ENCODE data around the gene ZC3H18.
"Not testable (repeated sequence)": the region's sequence is repeated elsewhere in the genome, so short reads cannot be mapped to it uniquely, and the experiment has no call there.

Gene ZC3H18

DNA sequence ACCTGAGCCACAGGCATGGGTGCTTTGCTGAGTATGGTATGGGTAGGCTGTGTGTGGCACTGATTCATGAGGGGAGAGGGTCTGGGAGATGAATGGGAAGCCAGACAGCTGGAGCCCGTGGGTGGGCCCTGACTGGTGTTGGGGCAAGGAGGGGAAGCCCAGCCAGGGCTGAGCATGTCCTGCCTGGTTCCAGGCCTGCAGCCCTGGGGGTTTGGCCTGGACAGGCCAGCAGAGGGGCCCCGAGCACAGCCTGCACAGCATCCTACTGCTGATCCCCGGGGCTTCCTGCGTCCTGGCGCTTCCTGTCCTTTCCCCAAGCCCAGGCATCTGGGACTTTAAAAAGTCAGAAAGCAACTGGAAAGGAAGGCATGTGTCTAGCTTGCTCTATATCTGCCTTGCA, 97.3 kb downstream of the ZC3H18 start:
- H2AFZ ChIP-seq (ENCODE audit: low read length), result no peak overlapping the region
- no peak overlapping the region for H3K9ac ChIP-seq (ENCODE audit: low read length)
- no peaks in the 10 kb centered on the region for H3K9me2 ChIP-seq (replicated peaks; ENCODE audit: insufficient read depth, low read length)
- no peak for DNase-seq
- H3K9me3 ChIP-seq (replicated peaks; ENCODE audit: insufficient read depth, low read length), result no peaks in the 10 kb centered on the region
- no peak overlapping the region for H3K27ac ChIP-seq (ENCODE audit: low read length)
- peaks cover 4% of the 10 kb centered on the region for H3K79me2 ChIP-seq (ENCODE audit: low read length)
- no peak for TF ChIP-seq EZH2 (optimal IDR thresholded peaks at IDR 0.05; ENCODE audit: low read depth, low read length)
- no peak for TF ChIP-seq EZH2phosphoT487 (IDR thresholded peaks at IDR 0.05; ENCODE audit: low read length)
- TF ChIP-seq, protein P1, sequence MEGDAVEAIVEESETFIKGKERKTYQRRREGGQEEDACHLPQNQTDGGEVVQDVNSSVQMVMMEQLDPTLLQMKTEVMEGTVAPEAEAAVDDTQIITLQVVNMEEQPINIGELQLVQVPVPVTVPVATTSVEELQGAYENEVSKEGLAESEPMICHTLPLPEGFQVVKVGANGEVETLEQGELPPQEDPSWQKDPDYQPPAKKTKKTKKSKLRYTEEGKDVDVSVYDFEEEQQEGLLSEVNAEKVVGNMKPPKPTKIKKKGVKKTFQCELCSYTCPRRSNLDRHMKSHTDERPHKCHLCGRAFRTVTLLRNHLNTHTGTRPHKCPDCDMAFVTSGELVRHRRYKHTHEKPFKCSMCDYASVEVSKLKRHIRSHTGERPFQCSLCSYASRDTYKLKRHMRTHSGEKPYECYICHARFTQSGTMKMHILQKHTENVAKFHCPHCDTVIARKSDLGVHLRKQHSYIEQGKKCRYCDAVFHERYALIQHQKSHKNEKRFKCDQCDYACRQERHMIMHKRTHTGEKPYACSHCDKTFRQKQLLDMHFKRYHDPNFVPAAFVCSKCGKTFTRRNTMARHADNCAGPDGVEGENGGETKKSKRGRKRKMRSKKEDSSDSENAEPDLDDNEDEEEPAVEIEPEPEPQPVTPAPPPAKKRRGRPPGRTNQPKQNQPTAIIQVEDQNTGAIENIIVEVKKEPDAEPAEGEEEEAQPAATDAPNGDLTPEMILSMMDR (IDR thresholded peaks at IDR 0.05; ENCODE audit: low read length), result no peak
- no peak overlapping the region for H3K4me3 ChIP-seq (ENCODE audit: low read length)
- H3K27me3 ChIP-seq (replicated peaks; ENCODE audit: insufficient read depth, low read length), result no peaks in the 10 kb centered on the region
- no peaks in the 10 kb centered on the region for H3F3A ChIP-seq (ENCODE audit: insufficient read depth, low read length)
- H4K20me1 ChIP-seq (ENCODE audit: insufficient read depth, low read length), result no peaks in the 10 kb centered on the region
- H3K4me2 ChIP-seq (ENCODE audit: low read depth, low read length), result no peak overlapping the region
- H3K4me1 ChIP-seq (ENCODE audit: low read length), result no peaks in the 10 kb centered on the region
- no peaks in the 10 kb centered on the region for H3K36me3 ChIP-seq (replicated peaks; ENCODE audit: insufficient read depth, low read length)

DNA sequence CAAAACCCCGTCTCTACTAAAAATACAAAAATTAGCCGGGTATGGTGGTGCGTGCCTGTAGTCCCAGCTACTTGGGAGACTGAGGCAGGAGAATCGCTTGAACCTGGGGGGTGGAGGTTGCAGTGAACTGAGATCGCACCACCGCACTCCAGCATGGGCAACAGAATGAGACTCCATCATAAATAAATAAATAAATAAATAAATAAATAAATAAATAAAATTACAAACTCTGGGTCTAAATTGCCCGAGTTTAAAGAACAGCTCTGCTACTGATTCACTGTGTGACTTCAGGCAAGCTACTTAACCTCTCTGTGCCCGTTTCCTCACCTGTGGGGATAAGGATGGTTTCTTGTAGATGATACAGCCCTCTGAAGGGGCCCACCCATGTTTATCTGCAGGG, 99.3 kb downstream of the ZC3H18 start:
- not testable (repeated sequence) for H3K4me2 ChIP-seq (ENCODE audit: low read depth, low read length); H3K9ac ChIP-seq (ENCODE audit: low read length); H3K4me1 ChIP-seq (ENCODE audit: low read length); H3K9me3 ChIP-seq (replicated peaks; ENCODE audit: insufficient read depth, low read length); H3K27ac ChIP-seq (ENCODE audit: low read length); H3K36me3 ChIP-seq (replicated peaks; ENCODE audit: insufficient read depth, low read length); H3F3A ChIP-seq (ENCODE audit: insufficient read depth, low read length); H3K4me3 ChIP-seq (ENCODE audit: low read length); H3K27me3 ChIP-seq (replicated peaks; ENCODE audit: insufficient read depth, low read length); H3K79me2 ChIP-seq (ENCODE audit: low read length); H4K20me1 ChIP-seq (ENCODE audit: insufficient read depth, low read length); DNase-seq; H2AFZ ChIP-seq (ENCODE audit: low read length); H3K9me2 ChIP-seq (replicated peaks; ENCODE audit: insufficient read depth, low read length)

DNA sequence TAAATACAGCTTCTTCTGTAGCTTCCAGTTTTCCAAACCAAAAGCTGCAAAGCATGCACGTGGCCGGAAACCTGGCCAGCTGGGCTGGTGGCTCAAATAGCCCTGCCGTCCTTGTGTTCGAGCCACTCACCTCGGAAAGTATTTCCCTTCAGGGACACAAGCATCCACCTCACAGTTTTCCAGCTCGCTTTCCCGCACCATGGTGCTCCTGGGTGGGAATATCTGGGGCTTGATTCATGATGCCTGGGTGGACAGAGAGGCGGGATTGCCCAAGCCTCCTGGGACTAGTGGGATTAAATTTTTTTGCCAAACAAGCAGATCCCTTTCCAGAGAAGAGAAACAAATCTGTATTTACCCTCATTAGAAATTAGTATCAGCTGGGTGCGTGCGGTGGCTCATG, 99.8 kb downstream of the ZC3H18 start:
- H3K4me1 ChIP-seq (ENCODE audit: low read length), result no peaks in the 10 kb centered on the region
- no peak for DNase-seq
- no peaks in the 10 kb centered on the region for H3K9me3 ChIP-seq (replicated peaks; ENCODE audit: insufficient read depth, low read length)
- TF ChIP-seq EZH2phosphoT487 (IDR thresholded peaks at IDR 0.05; ENCODE audit: low read length), result no peak
- no peak for TF ChIP-seq EZH2 (optimal IDR thresholded peaks at IDR 0.05; ENCODE audit: low read depth, low read length)
- TF ChIP-seq, protein P1 (IDR thresholded peaks at IDR 0.05; ENCODE audit: low read length), result no peak
- no peaks in the 10 kb centered on the region for H3K9me2 ChIP-seq (replicated peaks; ENCODE audit: insufficient read depth, low read length)
- no peak overlapping the region for H3K9ac ChIP-seq (ENCODE audit: low read length)
- H2AFZ ChIP-seq (ENCODE audit: low read length), result no peak overlapping the region
- H3K4me2 ChIP-seq (ENCODE audit: low read depth, low read length), result no peak overlapping the region
- no peaks in the 10 kb centered on the region for H3K36me3 ChIP-seq (replicated peaks; ENCODE audit: insufficient read depth, low read length)
- H3K27me3 ChIP-seq (replicated peaks; ENCODE audit: insufficient read depth, low read length), result no peaks in the 10 kb centered on the region
- no peaks in the 10 kb centered on the region for H3F3A ChIP-seq (ENCODE audit: insufficient read depth, low read length)
- H3K79me2 ChIP-seq (ENCODE audit: low read length), result no peaks in the 10 kb centered on the region
- no peak overlapping the region for H3K4me3 ChIP-seq (ENCODE audit: low read length)
- no peak overlapping the region for H3K27ac ChIP-seq (ENCODE audit: low read length)
- no peaks in the 10 kb centered on the region for H4K20me1 ChIP-seq (ENCODE audit: insufficient read depth, low read length)

DNA sequence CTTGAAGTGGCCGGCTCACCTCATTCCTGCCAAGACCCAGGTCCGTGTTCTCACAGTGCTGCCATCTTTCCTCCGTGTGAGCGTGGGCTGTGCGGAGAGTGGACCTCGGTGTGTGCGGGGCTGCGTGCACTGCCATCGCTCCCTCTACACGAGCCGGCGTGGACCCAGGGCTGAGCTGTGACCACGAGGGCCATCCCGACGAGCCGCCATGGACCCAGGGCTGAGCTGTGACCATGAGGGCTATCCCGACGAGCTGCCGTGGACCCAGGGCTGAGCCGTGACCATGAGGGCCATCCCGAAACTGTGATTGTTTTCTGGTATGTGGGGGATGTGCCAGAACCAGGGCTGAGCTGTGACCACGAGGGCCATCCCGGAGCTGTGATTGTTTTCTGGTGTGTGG, 101.6 kb downstream of the ZC3H18 start:
- TF ChIP-seq, protein P1 (IDR thresholded peaks at IDR 0.05; ENCODE audit: low read length), result no peak
- TF ChIP-seq EZH2 (optimal IDR thresholded peaks at IDR 0.05; ENCODE audit: low read depth, low read length), result no peak
- TF ChIP-seq EZH2phosphoT487 (IDR thresholded peaks at IDR 0.05; ENCODE audit: low read length), result no peak
- no peak overlapping the region for H2AFZ ChIP-seq (ENCODE audit: low read length)
- H3K27me3 ChIP-seq (replicated peaks; ENCODE audit: insufficient read depth, low read length), result no peaks in the 10 kb centered on the region
- H3K9me3 ChIP-seq (replicated peaks; ENCODE audit: insufficient read depth, low read length), result no peaks in the 10 kb centered on the region
- no peak for DNase-seq
- H3K36me3 ChIP-seq (replicated peaks; ENCODE audit: insufficient read depth, low read length), result no peaks in the 10 kb centered on the region
- H3F3A ChIP-seq (ENCODE audit: insufficient read depth, low read length), result no peaks in the 10 kb centered on the region
- H3K9me2 ChIP-seq (replicated peaks; ENCODE audit: insufficient read depth, low read length), result no peaks in the 10 kb centered on the region
- H3K4me2 ChIP-seq (ENCODE audit: low read depth, low read length), result no peak overlapping the region
- no peak overlapping the region for H3K4me3 ChIP-seq (ENCODE audit: low read length)
- no peaks in the 10 kb centered on the region for H3K79me2 ChIP-seq (ENCODE audit: low read length)
- no peaks in the 10 kb centered on the region for H4K20me1 ChIP-seq (ENCODE audit: insufficient read depth, low read length)
- H3K27ac ChIP-seq (ENCODE audit: low read length), result no peak overlapping the region
- H3K9ac ChIP-seq (ENCODE audit: low read length), result no peak overlapping the region
- H3K4me1 ChIP-seq (ENCODE audit: low read length), result no peaks in the 10 kb centered on the region

Data from MM.1S (cell line).